A549 (cell line): ENCODE results near the gene TDO2.

Experiments used
- EP300 ChIP-seq, 2 experiments: fragments of >200 bp; sonication (Bioruptor Twin); formaldehyde crosslinking; IDR thresholded peaks; 2 replicates in 1 of 2; 3 replicates in 1 of 2; pipeline ENCODE4 v1.6.1; 2016 to 2017
- POLR2A ChIP-seq: IDR thresholded peaks from 2 replicates; pipeline ENCODE4 v1.6.1; 2012; ENCODE audit warnings: mild to moderate bottlenecking, low read length
- RFX5 ChIP-seq: fragments of 450-650 bp; IDR thresholded peaks from 2 replicates; pipeline ENCODE4 v1.7.1; 2014; ENCODE audit warnings: antibody characterized with exemption, mild to moderate bottlenecking, moderate library complexity
- TF ChIP-seq, protein P1 (sequence below): fragments of >200 bp; sonication (Bioruptor Twin); formaldehyde crosslinking; IDR thresholded peaks from 3 replicates; pipeline ENCODE4 v1.5.1; 2016
- TF ChIP-seq, protein P2 (sequence below): fragments of 450-650 bp; IDR thresholded peaks from 2 replicates; pipeline ENCODE4 v1.6.1; 2014; ENCODE audit warnings: antibody characterized with exemption
- TF ChIP-seq, protein P3 (sequence below): IDR thresholded peaks from 2 replicates; pipeline ENCODE4 v1.6.1; 2012

DNA sequence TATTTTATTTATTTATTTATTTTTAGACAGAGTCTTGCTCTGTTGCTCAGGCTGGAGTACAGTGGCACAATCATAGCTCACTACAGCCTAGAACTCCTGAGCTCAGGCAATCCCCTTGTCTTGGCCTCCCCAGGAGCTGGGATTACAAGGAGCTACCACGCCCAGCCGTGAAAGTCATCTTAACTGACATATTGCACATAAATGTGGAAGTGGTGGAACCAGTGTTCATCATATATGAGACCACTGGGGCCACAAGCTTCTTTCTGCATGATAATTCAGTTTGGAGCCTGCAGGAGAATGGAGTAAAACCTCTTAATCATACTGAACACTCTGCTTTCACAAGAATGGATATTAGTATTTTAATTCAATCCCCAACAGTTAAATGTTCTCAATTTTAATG is 62.7 kb downstream of the TDO2 start:
- TF ChIP-seq, protein P1, sequence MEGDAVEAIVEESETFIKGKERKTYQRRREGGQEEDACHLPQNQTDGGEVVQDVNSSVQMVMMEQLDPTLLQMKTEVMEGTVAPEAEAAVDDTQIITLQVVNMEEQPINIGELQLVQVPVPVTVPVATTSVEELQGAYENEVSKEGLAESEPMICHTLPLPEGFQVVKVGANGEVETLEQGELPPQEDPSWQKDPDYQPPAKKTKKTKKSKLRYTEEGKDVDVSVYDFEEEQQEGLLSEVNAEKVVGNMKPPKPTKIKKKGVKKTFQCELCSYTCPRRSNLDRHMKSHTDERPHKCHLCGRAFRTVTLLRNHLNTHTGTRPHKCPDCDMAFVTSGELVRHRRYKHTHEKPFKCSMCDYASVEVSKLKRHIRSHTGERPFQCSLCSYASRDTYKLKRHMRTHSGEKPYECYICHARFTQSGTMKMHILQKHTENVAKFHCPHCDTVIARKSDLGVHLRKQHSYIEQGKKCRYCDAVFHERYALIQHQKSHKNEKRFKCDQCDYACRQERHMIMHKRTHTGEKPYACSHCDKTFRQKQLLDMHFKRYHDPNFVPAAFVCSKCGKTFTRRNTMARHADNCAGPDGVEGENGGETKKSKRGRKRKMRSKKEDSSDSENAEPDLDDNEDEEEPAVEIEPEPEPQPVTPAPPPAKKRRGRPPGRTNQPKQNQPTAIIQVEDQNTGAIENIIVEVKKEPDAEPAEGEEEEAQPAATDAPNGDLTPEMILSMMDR, result no peak
- TF ChIP-seq, protein P2, sequence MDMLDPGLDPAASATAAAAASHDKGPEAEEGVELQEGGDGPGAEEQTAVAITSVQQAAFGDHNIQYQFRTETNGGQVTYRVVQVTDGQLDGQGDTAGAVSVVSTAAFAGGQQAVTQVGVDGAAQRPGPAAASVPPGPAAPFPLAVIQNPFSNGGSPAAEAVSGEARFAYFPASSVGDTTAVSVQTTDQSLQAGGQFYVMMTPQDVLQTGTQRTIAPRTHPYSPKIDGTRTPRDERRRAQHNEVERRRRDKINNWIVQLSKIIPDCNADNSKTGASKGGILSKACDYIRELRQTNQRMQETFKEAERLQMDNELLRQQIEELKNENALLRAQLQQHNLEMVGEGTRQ, result no peak
- TF ChIP-seq POLR2A, result no peak
- TF ChIP-seq, protein P3, sequence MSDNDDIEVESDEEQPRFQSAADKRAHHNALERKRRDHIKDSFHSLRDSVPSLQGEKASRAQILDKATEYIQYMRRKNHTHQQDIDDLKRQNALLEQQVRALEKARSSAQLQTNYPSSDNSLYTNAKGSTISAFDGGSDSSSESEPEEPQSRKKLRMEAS, result no peak
- no peak for TF ChIP-seq RFX5
- no peak for TF ChIP-seq EP300 (IDR thresholded peaks at IDR 0.05)
